GM12878 (cell line): ENCODE data around the gene DNAJC13. TPM values are rescaled to one million over a fixed set of nuclear protein-coding genes. Genes with fewer than 3 reads are reported as not detected.

Experiments
- ATAC-seq: fragments of 200-7000 bp; cut with Tn5 transposase; 3 replicates; pipeline ENCODE4 v1.9.1; 2020; ENCODE audit warnings: mild to moderate bottlenecking, moderate library complexity
- BruUV-seq: library from RNA; stranded (reverse); fragments of 400-500 nt; replicated peaks from 2 replicates; lab custom pipeline; 2021; lab: Mats Ljungman, UMichigan
- CTCF ChIA-PET: fragments of 300-600 bp; sonication (Branson Sonifier 250); formaldehyde crosslinking; extraction: SDS; loops from one replicate; lab custom pipeline; 2021; ENCODE audit warnings: inconsistent platforms; lab: Yijun Ruan, JAX
- POLR2A ChIA-PET: fragments of 350-600 bp; formaldehyde crosslinking; extraction: SDS; loops from one replicate; lab custom pipeline; 2021; ENCODE audit warnings: inconsistent platforms; lab: Charles Lee
- RAD21 ChIA-PET: fragments of 300-600 bp; sonication (Branson Sonifier 250); formaldehyde crosslinking; loops from one replicate; lab custom pipeline; 2023; ENCODE audit warnings: antibody characterized with exemption; ENCODE audit not compliant: unreplicated experiment; lab: Charles Lee
- SMC1A ChIA-PET: fragments of 300-600 bp; sonication (Branson Sonifier 250); formaldehyde crosslinking; loops from one replicate; lab custom pipeline; 2023; ENCODE audit not compliant: unreplicated experiment, uncharacterized antibody; lab: Charles Lee
- DNase-seq: peaks from one replicate; pipeline ENCODE4 v3.0.0-alpha.2; 2011; ENCODE audit warnings: low read depth, low spot score
- FAIRE-seq: peaks from 3 replicates; lab custom pipeline; 2011; peaks lifted over from hg19 to GRCh38; lab: Jason Lieb, UNC
- H2AFZ ChIP-seq: 2 replicates; pipeline ENCODE4 v1.6.0; 2011; ENCODE audit warnings: low read depth, low read length, control low read depth; ENCODE audit not compliant: control insufficient read depth
- H3K27ac ChIP-seq: 2 replicates; pipeline ENCODE4 v1.5.1; 2011; ENCODE audit warnings: control low read depth; ENCODE audit not compliant: control insufficient read depth, insufficient read depth
- H3K27me3 ChIP-seq, 2 experiments: replicated peaks in 1 of 2; 2 replicates each; pipeline versions ENCODE4 v1.6.0 to v1.6.1; 2011; ENCODE audit warnings: low read length in 1 of 2; ENCODE audit not compliant: control insufficient read depth in 2 of 2, insufficient read depth in 2 of 2
- H3K36me3 ChIP-seq, 2 experiments: 2 replicates each; pipeline ENCODE4 v1.5.1; 2011; ENCODE audit warnings: low read length in 1 of 2; ENCODE audit not compliant: control insufficient read depth in 2 of 2, insufficient read depth in 2 of 2
- H3K4me1 ChIP-seq: 2 replicates; pipeline ENCODE4 v1.6.1; 2011; ENCODE audit warnings: mild to moderate bottlenecking, low read length, moderate library complexity, mixed read lengths; ENCODE audit not compliant: control insufficient read depth, insufficient read depth
- H3K4me2 ChIP-seq: 2 replicates; pipeline ENCODE4 v1.6.0; 2011; ENCODE audit warnings: control low read depth; ENCODE audit not compliant: control insufficient read depth, insufficient read depth
- H3K4me3 ChIP-seq: fragments of 200-600 bp; sonication (generic); 2 replicates; pipeline ENCODE4 v1.5.1; 2016
- H3K79me2 ChIP-seq: 2 replicates; pipeline ENCODE4 v1.6.0; 2011; ENCODE audit warnings: low read length; ENCODE audit not compliant: control insufficient read depth, insufficient read depth
- H3K9ac ChIP-seq: 2 replicates; pipeline ENCODE4 v1.8.0; 2011; ENCODE audit warnings: low read length, control low read depth, mixed read lengths; ENCODE audit not compliant: control insufficient read depth, insufficient read depth
- H3K9me3 ChIP-seq: replicated peaks from 3 replicates; pipeline ENCODE4 v1.5.1; 2011; ENCODE audit warnings: mild to moderate bottlenecking, low read length; ENCODE audit not compliant: control insufficient read depth, insufficient read depth
- H4K20me1 ChIP-seq: 2 replicates; pipeline ENCODE4 v1.6.0; 2011; ENCODE audit not compliant: control insufficient read depth, insufficient read depth
- CBX3 ChIP-seq: fragments of 200-600 bp; sonication (generic); IDR thresholded peaks from 2 replicates; pipeline ENCODE4 v1.6.1; 2016; ENCODE audit warnings: low read depth, borderline replicate concordance
- DPF2 ChIP-seq: fragments of 450-650 bp; IDR thresholded peaks from 2 replicates; pipeline ENCODE4 v1.6.1; 2017; ENCODE audit warnings: mild to moderate bottlenecking
- FOXM1 ChIP-seq: IDR thresholded peaks from 2 replicates; pipeline ENCODE4 v1.6.1; 2012; ENCODE audit warnings: low read depth, mild to moderate bottlenecking, inconsistent platforms, low read length, moderate library complexity
- HDAC6 ChIP-seq: fragments of 200-600 bp; sonication (generic); IDR thresholded peaks from one replicate; pipeline ENCODE4 v1.8.0; 2017; ENCODE audit warnings: antibody characterized with exemption; ENCODE audit not compliant: unreplicated experiment
- JUNB ChIP-seq: IDR thresholded peaks from 2 replicates; pipeline ENCODE4 v1.6.1; 2016; ENCODE audit warnings: antibody characterized with exemption, mild to moderate bottlenecking
- PKNOX1 ChIP-seq: fragments of 450-650 bp; IDR thresholded peaks from 2 replicates; pipeline ENCODE4 v1.6.1; 2016; ENCODE audit warnings: mild to moderate bottlenecking
- POLR2AphosphoS5 ChIP-seq: IDR thresholded peaks from 2 replicates; pipeline ENCODE4 v1.6.1; 2011; ENCODE audit warnings: mild to moderate bottlenecking, low read length, inconsistent platforms
- PRDM15 ChIP-seq: fragments of 450-650 bp; formaldehyde crosslinking; IDR thresholded peaks from 2 replicates; pipeline ENCODE4 v1.4.0; 2020; ENCODE audit warnings: mild to moderate bottlenecking, moderate library complexity
- RAD21 ChIP-seq: IDR thresholded peaks from 2 replicates; pipeline ENCODE4 v1.6.1; 2011; ENCODE audit warnings: mild to moderate bottlenecking, low read depth, low read length, moderate library complexity; ENCODE audit not compliant: insufficient read depth
- RAD51 ChIP-seq: fragments of 450-650 bp; IDR thresholded peaks from 2 replicates; pipeline ENCODE4 v1.6.1; 2016; ENCODE audit warnings: moderate library complexity, mild to moderate bottlenecking, inconsistent platforms
- RBBP5 ChIP-seq: fragments of 200-600 bp; sonication (generic); conservative IDR thresholded peaks from 2 replicates; pipeline ENCODE4 v1.6.1; 2016
- ZBTB4 ChIP-seq: fragments of 450-650 bp; formaldehyde crosslinking; IDR thresholded peaks from 2 replicates; pipeline ENCODE4 v1.4.0; 2022; ENCODE audit warnings: mild to moderate bottlenecking, moderate library complexity
- ZNF384 ChIP-seq: IDR thresholded peaks from 2 replicates; pipeline ENCODE4 v1.6.1; 2012; ENCODE audit warnings: low read depth, mild to moderate bottlenecking, low read length, improper control_type of control experiment, borderline replicate concordance
- WGBS: methylation state at CpG from one replicate; pipeline ENCODE4 v1.1.6; 2016; ENCODE audit warnings: low lambda C conversion rate; ENCODE audit not compliant: insufficient replicate concordance, insufficient coverage; ENCODE audit errors: missing lambda C conversion rate; 5-methylcytosine and 5-hydroxymethylcytosine counted together
- in situ Hi-C: fragments of 300-500 bp; cut with MboI; formaldehyde crosslinking; loops from 9 replicates; pipeline ENCODE4 v1.14.3; 2018; ENCODE audit warnings: mixed read lengths
- intact Hi-C: fragments of 100-400 bp; cut with micrococcal nuclease; formaldehyde crosslinking; loops from one replicate; pipeline ENCODE4 v1.14.2; 2022; ENCODE audit not compliant: unreplicated experiment
- polyA plus RNA-seq, 11 experiments: library from polyadenylated mRNA; depleted of rRNA in 4 of 11; unstranded in 6 of 11; stranded (reverse) in 5 of 11; fragments of >200 nt; fragmentation: Nextera tagmentation in 4 of 11; fragmentation: Illumina TruSeq in 1 of 11; extraction: Ambion mirVana in 4 of 11; extraction: Trizol in 1 of 11; gene quantifications; 1 replicate in 1 of 11; 2 replicates in 10 of 11; pipeline versions ENCODE4 v1.2.1 to v1.2.3, GENCODE V29; 2011 to 2016; ENCODE audit warnings: inconsistent platforms in 2 of 11, missing spikeins in 2 of 11, low read depth in 1 of 11
- total RNA-seq, 4 experiments: library from RNA; depleted of rRNA in 3 of 4; stranded (reverse); fragments of >200 nt in 3 of 4; fragmentation: Illumina TruSeq in 1 of 4; extraction: Trizol in 1 of 4; gene quantifications; 2 replicates each; pipeline versions ENCODE4 v1.2.1 to v1.2.3, GENCODE V29; 2013 to 2021

Gene DNAJC13
- total and polyA plus RNA-seq, 10 of the 15 experiments (the other 5 are each of a cell fraction or from before 2014, with no cell fraction given), result 8.3 to 33.9 (median 17.0) TPM

GRCh38 chr3:132563420-132564069 lies 146.2 kb downstream of the DNAJC13 start (continued):
- TF ChIP-seq PKNOX1, result no peak

- ChIA-PET SMC1A (no interaction called here), POLR2A (no interaction called here), RAD21 (no interaction called here), CTCF (no interaction called here)
- Histone ChIP-seq H3K36me3 (no peaks in the 10 kb centered on the region), H3K4me1 (no peaks in the 10 kb centered on the region), H3K4me3 (no peak overlapping the region), H3K9me3 (no peaks in the 10 kb centered on the region), H3K27me3 (no peaks in the 10 kb centered on the region), H3K9ac (no peak overlapping the region), H4K20me1 (no peaks in the 10 kb centered on the region), H2AFZ (no peak overlapping the region), H3K27ac (no peak overlapping the region), H3K79me2 (no peaks in the 10 kb centered on the region), H3K4me2 (no peak overlapping the region)
- FAIRE-seq (no peak), ATAC-seq (no peak), DNase-seq (no peak)
- 69% methylated on average over 2 of the region's 2 CpGs for WGBS
- in situ Hi-C loops, result no loop called here
- intact Hi-C loops, result no loop called here
- no TSS peak for BruUV-seq
- TF ChIP-seq RAD51, result no peak
- no peak for TF ChIP-seq JUNB
- TF ChIP-seq ZBTB4 (CRISPR knock-in tag), result no peak
- no peak for TF ChIP-seq POLR2AphosphoS5
- TF ChIP-seq RBBP5, result no peak
- no peak for TF ChIP-seq PRDM15
- TF ChIP-seq CBX3, result no peak
- no peak for TF ChIP-seq FOXM1
- no peak for TF ChIP-seq DPF2
- no peak for TF ChIP-seq RAD21
- no peak for TF ChIP-seq HDAC6
- no peak for TF ChIP-seq ZNF384
Observed at GRCh38 chr3:132564070-132564465, 146.8 kb downstream of the DNAJC13 start.
